GM19455 (cell line): ENCODE data around the gene SSTR4.
"Not testable (repeated sequence)": the region's sequence is repeated elsewhere in the genome, so short reads cannot be mapped to it uniquely, and the experiment has no call there.

ENCODE experiments used
- ATAC-seq: cut with Tn5 transposase; IDR thresholded peaks from one replicate; pipeline ENCODE4 v1.9.1; 2021; ENCODE audit not compliant: unreplicated experiment

The SSTR4 gene, protein sequence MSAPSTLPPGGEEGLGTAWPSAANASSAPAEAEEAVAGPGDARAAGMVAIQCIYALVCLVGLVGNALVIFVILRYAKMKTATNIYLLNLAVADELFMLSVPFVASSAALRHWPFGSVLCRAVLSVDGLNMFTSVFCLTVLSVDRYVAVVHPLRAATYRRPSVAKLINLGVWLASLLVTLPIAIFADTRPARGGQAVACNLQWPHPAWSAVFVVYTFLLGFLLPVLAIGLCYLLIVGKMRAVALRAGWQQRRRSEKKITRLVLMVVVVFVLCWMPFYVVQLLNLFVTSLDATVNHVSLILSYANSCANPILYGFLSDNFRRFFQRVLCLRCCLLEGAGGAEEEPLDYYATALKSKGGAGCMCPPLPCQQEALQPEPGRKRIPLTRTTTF

DNA sequence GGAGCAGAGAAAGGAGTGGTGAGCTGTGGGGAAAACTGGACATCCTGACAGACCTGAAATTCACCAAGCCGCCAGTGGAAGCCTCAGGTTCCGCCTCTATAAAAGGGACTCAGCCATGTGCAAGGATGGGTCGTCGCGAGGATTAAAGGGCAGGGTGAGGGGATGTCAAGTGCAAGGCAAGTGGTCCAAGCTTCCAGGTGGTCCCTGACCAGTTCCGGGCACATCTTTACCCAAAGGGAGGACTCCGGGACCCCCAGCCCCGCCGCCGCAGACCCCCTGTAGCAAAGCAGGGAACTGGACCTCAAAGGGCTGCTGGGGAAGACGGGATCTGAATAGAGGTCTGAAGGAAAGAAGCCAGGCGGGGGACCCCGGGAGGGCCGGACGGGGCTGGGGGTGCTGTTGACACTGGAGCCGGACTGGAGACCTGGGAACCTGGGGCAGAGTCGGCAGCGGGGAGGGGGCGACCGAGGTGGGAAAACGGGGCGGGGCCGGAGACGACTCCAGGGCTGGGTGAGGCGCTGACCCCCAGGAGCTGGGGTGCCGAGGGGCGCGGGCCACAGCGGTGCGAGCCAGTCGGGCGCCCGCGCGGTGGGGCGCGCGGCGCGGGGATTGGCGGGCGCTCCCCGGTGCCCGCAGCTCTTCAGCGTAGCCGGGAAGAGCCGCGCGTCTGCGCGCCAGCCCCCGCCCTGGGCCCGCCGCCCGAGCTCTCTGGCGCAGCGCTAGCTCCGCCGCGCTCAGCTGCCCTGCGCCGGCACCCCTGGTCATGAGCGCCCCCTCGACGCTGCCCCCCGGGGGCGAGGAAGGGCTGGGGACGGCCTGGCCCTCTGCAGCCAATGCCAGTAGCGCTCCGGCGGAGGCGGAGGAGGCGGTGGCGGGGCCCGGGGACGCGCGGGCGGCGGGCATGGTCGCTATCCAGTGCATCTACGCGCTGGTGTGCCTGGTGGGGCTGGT lies at the start of gene SSTR4:
Gene SSTR4 (plus strand): TSS at position 592 of the 951 bp plus-strand sequence. CDS start 172 bp downstream, at position 764.
- no peak for ATAC-seq

DNA sequence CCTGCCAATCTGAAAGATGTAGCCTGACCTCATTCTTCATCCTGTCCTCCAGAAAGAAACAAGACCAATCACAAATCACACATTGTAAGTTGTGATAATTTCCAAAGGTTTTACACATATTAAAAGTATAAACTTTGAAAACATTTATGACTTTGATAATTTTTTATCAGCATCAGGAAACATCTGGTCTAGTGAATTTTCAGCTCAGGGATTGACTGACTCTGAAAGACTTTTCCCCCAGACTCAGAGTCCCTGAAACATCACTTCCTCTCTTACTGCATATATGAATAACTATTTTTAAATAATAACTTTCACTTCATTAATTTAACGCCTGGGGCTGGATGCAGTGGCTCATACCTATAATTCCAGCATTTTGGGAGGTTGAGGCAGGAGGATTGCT lies 48.5 kb upstream of the SSTR4 start:
- ATAC-seq, result no peak

DNA sequence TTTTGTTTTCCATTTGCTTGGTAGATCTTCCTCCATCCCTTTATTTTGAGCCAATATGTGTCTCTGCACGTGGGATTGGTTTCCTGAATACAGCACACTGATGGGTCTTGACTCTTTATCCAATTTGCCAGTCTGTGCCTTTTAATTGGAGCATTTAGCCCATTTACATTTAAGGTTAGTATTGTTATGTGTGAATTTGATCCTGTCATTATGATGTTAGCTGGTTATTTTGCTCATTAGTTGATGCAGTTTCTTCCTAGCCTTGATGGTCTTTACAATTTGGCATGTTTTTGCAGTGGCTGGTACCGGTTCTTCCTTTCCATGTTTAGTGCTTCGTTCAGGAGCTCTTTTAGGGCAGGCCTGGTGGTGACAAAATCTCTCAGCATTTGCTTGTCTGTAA lies 43.7 kb upstream of the SSTR4 start:
- ATAC-seq, result not testable (repeated sequence)

DNA sequence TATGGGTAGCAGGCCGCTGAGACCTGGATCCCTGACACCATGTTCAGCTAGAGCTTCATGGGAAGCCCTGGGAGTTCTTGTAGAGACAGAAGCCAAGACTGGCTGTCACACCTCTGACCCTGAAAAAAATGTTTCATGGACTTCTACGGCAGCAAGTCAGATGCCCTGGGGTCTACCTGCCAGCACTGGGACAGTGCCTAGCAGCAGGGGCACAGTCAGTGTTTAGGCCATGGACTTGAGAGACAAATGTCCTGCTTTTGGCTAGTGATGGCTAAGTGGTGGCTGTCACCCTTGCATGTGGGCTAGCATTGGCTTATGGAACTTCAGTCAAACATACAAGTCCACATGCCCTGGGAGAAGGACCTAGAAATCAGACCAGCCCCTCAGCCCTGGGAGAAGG lies 41.3 kb upstream of the SSTR4 start:
- ATAC-seq, result no peak

DNA sequence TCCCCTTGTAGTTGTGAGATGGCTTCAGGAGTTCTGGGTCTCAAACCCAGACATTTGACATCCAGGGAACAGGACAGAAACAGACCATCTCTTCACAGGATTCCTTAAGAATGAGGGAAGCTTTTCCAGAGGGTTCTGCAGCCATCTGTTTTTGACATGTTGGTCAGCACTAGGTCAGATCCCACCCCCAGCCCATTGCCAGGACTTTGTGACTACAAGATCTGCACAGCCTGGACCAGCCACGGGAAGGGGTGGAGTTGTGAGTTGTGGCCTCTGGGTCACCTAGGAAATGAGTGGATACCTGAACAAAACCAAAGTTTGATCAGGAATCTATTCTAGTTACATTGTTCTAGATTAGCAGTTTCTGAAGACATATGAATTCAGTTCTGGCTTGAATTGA lies 39.2 kb upstream of the SSTR4 start:
- no peak for ATAC-seq

DNA sequence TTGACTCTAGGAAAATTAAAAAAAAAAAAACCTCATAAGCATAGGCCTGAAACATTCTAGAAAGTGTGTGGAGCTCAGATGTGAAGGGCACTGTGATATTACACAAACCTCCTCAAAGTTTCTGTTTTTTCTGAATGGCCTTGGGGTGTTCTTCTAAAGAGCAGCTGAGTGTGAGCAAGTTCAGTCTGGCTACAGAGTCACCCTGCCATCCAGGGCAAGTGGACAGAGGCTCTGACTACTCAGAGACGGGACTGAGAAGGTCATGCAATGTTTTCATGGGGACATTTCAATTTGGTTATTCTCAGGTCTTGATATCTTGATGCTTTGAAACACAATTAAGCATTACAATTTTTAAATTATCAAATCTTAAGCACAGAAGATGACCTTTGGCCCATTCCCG lies 36.6 kb upstream of the SSTR4 start:
- no peak for ATAC-seq

DNA sequence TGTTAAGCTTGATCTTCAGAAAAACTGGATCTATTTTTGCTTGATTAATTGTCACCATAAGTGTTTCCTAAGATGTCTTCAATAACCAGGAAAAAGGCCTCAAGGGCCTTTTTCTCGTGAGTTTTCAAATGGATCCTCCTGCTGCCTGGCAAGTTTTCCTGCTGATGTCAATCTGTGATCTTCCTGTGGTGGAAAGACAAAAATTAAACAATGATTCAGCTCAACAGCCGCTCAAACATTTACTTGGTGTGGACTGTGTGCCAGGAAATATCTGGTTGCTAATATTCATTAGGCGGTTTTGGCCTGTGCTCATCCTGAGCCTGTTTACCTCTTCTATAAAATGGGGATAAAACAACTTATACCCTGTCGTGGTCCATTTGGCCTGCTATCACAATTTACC lies 35.4 kb upstream of the SSTR4 start:
- no peak for ATAC-seq

DNA sequence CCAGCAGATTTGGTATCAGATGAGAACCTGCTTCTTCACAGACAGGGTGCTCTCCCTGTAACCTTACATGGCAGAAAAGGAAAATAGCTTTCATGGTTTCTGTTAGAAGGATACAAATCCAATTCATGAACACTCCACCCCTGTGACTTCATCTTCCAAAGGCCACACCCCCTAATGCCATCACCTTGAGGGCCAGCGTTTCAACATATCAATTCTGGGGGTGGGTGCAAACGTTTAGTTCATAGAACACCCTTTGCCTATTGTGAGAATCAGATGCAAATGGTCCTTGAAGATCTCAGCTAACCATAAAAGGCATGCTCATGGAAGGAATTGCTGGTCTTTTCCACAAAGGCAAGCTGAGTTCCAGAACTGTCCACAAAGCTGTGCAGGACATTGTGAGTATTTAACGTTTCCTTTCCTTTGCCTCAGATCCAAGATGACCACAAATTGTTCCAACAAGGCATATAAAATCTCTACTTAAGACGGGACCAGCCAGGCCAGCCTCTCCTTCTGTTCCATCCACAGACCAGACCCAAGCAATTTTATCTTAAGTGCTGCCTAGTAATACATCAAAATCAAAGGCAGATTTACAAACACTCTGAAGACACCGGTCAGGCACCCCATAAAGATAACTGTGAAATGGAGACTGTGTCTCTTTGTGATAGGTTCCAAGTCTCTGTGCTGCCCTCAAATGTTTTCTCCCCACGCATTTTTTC lies 34.7 kb upstream of the SSTR4 start:
- ATAC-seq, result no peak

DNA sequence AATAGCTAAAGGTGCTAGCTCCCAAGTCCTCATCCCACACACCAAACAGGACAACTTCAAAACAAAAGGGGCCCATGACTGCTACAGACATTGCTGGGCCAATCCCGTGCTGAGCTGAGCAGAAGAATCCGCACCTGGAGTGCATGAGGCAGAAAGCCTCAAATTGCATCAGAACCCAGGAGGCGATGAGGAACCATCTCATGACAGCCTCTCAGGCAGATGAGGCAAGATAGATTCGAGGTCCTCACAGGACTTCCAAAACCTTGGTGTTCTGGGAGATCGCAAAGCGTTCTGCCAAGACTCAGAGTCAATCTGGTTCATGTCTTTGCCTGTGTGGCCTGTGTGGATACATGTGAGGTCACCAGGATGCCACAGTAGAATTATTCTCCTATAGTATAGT lies 32.8 kb upstream of the SSTR4 start:
- no peak for ATAC-seq

DNA sequence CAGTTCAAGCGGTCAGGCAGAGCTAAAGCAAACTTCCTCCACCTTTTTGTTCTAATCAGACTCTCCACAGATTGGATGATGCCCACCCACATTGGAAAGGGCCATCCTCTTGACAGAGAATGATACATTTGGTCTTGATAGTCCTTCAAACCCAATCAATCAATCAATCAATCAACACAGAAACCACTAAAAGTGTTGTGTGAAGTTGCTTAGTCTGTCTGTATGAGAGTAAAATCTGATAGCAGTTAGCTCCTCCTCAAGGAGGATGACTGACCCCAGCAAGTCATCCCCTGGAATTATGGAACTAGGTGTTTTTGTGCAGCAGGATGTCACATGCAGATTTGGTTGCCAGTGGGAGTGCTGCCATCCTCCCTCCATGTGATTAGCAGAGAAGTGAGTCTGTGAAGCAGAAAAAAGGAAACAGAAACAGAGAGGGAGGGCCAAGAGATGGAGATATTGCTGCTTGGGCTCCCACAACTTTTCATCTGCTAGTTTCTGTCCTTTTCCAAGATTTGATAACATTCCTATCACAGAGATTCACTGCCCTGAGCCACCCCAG lies 32.0 kb upstream of the SSTR4 start:
- no peak for ATAC-seq

DNA sequence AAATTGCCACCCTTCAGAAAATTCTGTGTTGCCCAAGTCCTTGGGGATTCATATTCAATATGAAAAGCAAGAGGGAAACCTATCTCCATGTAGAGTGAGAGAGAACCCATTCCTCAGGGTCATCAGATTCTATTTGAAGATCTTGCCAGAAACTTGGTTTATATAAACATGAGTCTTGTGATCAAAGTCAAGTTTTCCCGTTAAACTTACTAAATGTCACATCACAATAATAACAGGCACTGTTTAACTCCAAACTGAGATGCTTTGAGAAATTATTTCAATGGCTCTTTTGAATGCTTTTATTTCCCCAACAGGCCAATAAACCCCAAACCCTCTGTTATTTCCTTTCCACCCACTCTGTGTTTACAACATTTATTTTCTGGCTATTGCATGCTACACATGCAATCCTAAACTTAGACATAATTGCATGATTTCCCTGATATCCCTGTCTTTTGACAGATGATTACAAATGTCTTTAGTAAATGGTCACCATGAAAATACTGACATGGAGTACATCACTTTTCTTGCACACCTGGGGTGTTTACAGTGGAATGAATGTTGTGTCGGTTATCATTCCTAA lies 31.1 kb upstream of the SSTR4 start:
- no peak for ATAC-seq

DNA sequence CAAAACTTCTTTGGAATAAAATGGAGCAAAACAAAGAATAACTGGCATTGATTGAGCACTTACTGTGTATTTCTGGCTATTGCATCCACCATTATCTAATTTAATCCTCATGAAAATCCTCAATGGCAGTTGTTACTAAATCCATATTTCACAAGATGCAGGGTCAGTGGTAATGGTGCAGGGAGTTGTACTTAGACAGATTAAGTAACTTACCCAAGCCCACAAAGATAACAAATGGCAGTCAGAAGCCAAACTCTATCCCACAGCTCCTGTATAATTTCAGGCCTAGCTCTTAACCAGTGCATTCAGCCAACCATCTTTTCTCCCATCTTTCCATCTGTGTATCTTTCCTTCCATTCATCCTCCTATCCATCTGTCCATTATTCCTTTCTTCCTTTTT lies 29.3 kb upstream of the SSTR4 start:
- no peak for ATAC-seq

DNA sequence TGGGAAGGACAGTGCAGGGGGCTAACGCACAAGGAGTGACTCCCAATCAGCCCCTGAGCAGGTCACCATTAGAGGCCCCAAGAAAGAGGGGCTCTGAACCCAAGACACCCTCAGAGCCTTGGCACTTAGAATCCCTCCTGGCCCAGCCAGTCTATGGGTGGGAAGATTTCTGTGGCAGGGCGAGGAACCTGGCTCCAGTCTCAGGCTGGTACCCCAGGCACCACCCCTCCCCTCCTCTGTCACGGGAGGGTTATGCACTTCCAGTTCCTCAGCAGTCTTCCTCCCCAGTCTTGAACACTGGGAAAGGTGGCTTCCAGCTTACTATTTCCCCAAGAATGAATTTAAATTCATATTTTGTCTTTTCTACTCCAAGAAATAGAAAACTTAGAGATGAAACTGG lies 27.6 kb upstream of the SSTR4 start:
- no peak for ATAC-seq

DNA sequence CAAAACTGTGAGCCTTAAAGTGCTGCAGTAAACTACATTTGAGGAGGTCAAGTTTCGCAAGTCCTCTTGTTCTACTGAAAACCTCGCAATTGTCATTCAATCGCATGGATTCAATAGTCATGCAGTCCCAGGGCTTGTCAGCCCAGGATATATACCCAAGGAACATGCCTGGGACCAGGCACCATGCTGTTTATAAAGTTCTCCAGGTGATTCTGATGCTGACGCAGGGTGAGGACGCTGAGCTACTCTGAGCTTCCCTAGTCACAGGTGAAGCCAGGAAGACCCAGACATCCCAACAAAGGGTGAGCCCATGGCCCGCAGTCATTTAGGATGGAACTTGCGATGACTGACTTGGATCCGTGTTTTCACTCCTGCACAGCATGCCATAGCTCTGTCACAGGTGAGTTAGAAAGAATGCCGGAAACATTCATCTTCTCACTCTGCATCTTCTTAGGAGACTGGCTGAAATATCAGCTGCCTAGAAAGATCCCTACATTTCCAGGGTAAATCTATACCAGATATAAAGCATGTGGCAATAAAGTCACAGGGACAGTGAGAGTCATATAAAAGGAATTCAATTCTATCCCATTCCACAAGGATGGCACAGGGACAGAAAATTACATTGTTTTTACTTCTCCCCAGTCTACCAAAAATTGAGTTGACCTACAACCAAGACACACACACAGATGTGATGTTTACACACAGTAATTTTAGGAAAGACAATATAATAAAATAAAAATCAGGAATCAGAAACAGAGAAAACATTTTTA lies 27.0 kb upstream of the SSTR4 start:
- no peak for ATAC-seq

DNA sequence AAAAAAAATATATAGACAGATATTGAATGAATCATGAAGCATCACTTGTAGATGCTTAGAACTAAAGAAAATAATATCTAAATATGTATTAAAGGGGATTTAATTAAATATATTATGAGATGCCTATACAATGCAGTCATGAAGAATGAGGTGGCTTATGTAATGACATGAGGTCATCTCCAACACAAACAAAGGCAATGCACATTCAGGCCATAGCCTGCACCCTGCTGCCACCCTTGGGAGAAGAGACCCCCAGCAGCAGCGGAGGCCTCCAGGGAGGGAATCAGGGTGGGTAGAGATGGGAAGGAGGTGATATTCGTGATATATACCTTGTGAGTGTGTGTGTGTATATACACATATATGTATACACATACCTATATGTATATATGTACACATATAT lies 26.4 kb upstream of the SSTR4 start:
- ATAC-seq, result no peak

DNA sequence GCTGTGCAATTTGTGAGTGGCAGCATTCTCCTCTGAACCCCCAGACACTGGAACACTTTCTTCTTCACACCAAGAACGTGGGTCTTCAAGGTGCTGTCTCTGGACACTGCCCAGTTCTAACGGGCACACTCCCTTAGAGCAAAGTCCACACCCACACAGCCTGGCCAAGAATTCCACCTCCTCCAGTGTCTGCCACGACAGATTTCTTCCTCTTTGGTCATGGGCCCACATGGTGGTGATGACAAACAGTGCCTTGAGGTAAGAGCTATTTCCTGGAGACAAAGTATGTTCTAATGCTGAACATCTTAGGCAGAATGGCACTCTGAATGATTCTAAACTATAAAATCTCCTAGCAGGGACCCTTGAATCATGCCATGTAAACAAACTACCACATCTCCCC lies 25.5 kb upstream of the SSTR4 start:
- ATAC-seq, result no peak

DNA sequence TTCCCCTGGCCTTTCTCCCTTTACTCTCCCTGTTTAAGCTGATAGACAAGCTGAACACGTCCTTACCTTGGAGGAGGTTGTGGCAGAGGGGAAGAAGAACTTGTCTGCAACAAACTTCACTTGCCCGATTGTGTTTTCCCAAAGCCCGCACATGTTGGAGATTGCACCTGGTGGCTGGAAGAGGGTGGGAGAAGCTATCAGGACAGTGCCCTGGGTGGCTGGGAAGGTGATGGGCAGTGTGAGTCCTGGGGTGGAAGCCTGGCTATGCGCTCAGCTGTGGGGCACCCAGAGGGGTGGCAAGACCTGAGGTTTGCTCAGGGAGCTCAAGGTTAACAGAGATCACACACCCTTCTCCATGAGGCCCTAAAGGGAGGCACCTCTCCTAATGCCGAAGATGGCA lies 25.0 kb upstream of the SSTR4 start:
- ATAC-seq, result no peak

DNA sequence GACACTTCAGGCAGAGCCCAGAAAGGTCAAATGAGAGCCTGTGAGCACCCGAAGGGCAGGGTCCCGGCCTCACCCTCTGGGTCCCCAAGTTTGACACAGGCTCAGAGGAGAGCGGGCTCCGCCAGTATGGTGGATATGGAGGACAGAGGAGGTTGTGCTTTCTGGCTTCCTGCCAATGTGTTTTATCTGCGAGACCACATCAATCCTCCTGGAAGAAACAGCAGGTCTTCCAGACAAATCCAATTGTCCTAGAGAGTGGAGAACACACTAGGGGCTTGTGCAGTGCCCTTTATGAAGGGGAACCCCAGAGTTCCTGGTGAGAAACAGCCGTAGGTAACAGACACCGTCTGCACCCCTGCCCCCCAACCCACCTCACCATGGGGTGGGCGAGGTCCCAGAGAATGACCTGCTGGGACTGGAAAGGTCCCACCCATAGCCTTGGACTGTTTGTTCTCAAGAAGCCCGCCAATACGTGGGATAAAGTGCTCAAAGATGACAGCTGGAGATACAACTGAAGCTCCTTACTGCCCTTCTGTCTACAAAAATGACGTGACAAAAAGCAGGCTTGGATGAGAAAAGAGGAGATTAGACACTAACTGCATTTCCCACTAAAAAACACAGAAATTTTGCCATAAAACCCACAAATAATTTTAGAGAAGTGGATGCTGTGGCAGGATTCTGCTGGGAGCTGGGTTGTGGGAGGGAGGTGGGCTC lies 23.9 kb upstream of the SSTR4 start:
- no peak for ATAC-seq

DNA sequence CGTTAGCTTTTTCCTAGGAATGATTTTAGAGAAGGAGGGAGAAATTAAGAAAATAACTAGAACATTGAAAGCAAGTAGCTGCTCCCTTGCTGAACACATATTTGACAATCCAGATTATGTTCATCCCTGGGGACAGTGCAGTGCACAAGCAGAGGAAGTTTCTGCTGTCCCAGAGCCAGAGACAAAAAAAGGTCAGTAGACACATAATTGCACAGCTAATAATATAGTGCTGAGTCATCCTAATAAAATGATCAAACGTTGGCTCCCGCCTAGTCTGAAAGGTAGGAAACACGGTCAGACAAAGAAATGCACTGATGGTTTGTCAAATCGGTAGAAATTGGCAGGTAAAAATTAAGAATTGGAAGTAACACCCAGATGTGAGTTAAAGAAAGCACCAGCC lies 21.7 kb upstream of the SSTR4 start:
- ATAC-seq, result no peak
